Esophagus muscularis mucosa (tissue), 4 donors: Measurements from ENCODE around the gene TTLL5. TPM values are rescaled to one million over a fixed set of nuclear protein-coding genes. Genes with fewer than 3 reads are reported as not detected.
A peak's percentile ranks its signal among the peaks of the same experiment; 100 is the strongest.

Source experiments
- DNase-seq: peaks from one replicate; pipeline ENCODE4 v3.0.0-alpha.2; 2017; ENCODE audit errors: extremely low spot score
- H3K27ac ChIP-seq, 4 donors: fragments of 200-600 bp; sonication (generic); replicated peaks in 1 of 4; 1 replicate in 3 of 4; 2 replicates in 1 of 4; pipeline ENCODE4 v1.5.1; 2016 to 2019; ENCODE audit warnings: mild to moderate bottlenecking in 1 of 4
- H3K27me3 ChIP-seq, 4 donors: fragments of 200-600 bp; sonication (generic); one replicate each; pipeline versions ENCODE4 v1.5.1 to v1.6.0; 2016 to 2019
- H3K36me3 ChIP-seq, 4 donors: fragments of 200-600 bp; sonication (generic); one replicate each; pipeline ENCODE4 v1.5.1; 2016 to 2019
- H3K4me1 ChIP-seq, 4 donors: fragments of 200-600 bp; sonication (generic); one replicate each; pipeline ENCODE4 v1.5.1; 2016 to 2019
- H3K4me3 ChIP-seq, 4 donors: fragments of 200-600 bp; sonication (generic); 1 replicate in 2 of 4; 2 replicates in 2 of 4; pipeline ENCODE4 v1.5.1; 2016 to 2019; ENCODE audit warnings: mild to moderate bottlenecking in 4 of 4, moderate library complexity in 1 of 4
- H3K9me3 ChIP-seq, 4 donors: fragments of 200-600 bp; sonication (generic); 1 replicate in 3 of 4; 2 replicates in 1 of 4; pipeline ENCODE4 v1.5.1; 2016 to 2019
- CTCF ChIP-seq, 3 experiments: fragments of 200-600 bp in 2 of 3; fragments of 450-650 bp in 1 of 3; sonication (generic) in 2 of 3; IDR thresholded peaks; one replicate each; pipeline ENCODE4 v1.5.1; 2017 to 2019; ENCODE audit warnings: antibody characterized with exemption in 3 of 3, mild to moderate bottlenecking in 2 of 3, moderate library complexity in 1 of 3
- EP300 ChIP-seq: sonication (generic); formaldehyde crosslinking; IDR thresholded peaks from one replicate; pipeline ENCODE4 v1.6.1; 2017; ENCODE audit warnings: antibody characterized with exemption
- POLR2A ChIP-seq: fragments of 450-650 bp; IDR thresholded peaks from one replicate; pipeline ENCODE4 v1.6.1; 2017; ENCODE audit warnings: antibody characterized with exemption, moderate library complexity, mild to moderate bottlenecking, low read depth
- POLR2AphosphoS5 ChIP-seq, 2 donors: sonication (generic); formaldehyde crosslinking; IDR thresholded peaks; one replicate each; pipeline ENCODE4 v1.6.1; 2017; ENCODE audit warnings: antibody characterized with exemption in 2 of 2
- WGBS: methylation state at CpG from one replicate; pipeline ENCODE4 v1.1.5; 2018; 5-methylcytosine and 5-hydroxymethylcytosine counted together
- intact Hi-C: fragments of 100-400 bp; cut with DNase I; formaldehyde crosslinking; loops from one replicate; pipeline ENCODE4 v1.15.1; 2023
- total RNA-seq, 4 donors: library from RNA; depleted of rRNA; stranded (reverse); fragments of >200 nt; gene quantifications; one replicate each; pipeline versions ENCODE4 v1.1.0 to v1.2.1, GENCODE V29; 2016

TTLL5 gene
- total RNA-seq, 4 donors from 2014 or later = 16.9 to 26.6 (median 21.2) TPM

GRCh38 chr14:75804570-75805275 is 143.7 kb downstream of the TTLL5 start:
- no peaks in the 10 kb centered on the region for H3K27me3 ChIP-seq
- H3K4me3 ChIP-seq = no peak overlapping the region
- H3K36me3 ChIP-seq = peaks cover 0 to 3% (median 0%) of the 10 kb centered on the region in 4 donors
- peaks cover 16 to 28% (median 23%) of the 10 kb centered on the region in 4 donors for H3K4me1 ChIP-seq
- DNase-seq = no peak
- intact Hi-C loops = no loop called here
- H3K27ac ChIP-seq = peak overlapping the region in 2 of 4 donors; percentile 9 to 46
- TF ChIP-seq CTCF (IDR thresholded peaks at IDR 0.05) = no peak
- TF ChIP-seq POLR2AphosphoS5 (IDR thresholded peaks at IDR 0.05) = no peak
- TF ChIP-seq POLR2A = no peak
- no peak for TF ChIP-seq EP300
- H3K9me3 ChIP-seq = peaks cover 0 to 2% (median 0%) of the 10 kb centered on the region in 4 donors
- 62% methylated on average over 2 of the region's 2 CpGs for WGBS

GRCh38 chr14:75805646-75806045 is 144.6 kb downstream of the TTLL5 start:
- no peak overlapping the region for H3K27ac ChIP-seq
- TF ChIP-seq POLR2AphosphoS5 (IDR thresholded peaks at IDR 0.05) = no peak
- H3K36me3 ChIP-seq = peaks cover 0 to 3% (median under 1%) of the 10 kb centered on the region in 4 donors
- intact Hi-C loops = no loop called here
- H3K4me1 ChIP-seq = peaks cover 16 to 28% (median 23%) of the 10 kb centered on the region in 4 donors
- H3K4me3 ChIP-seq = no peak overlapping the region
- no peaks in the 10 kb centered on the region for H3K27me3 ChIP-seq
- DNase-seq = no peak
- no peaks in the 10 kb centered on the region for H3K9me3 ChIP-seq

- H3K4me1 ChIP-seq = peaks cover 16 to 28% (median 23%) of the 10 kb centered on the region in 4 donors
- no peak overlapping the region for H3K4me3 ChIP-seq
- H3K27ac ChIP-seq = no peak overlapping the region
- no peak for DNase-seq
- no peak for TF ChIP-seq POLR2A
- TF ChIP-seq POLR2AphosphoS5 (IDR thresholded peaks at IDR 0.05) = no peak
- TF ChIP-seq EP300 = no peak
- no peak for TF ChIP-seq CTCF (IDR thresholded peaks at IDR 0.05)
- intact Hi-C loops = no loop called here
- no peaks in the 10 kb centered on the region for H3K27me3 ChIP-seq
- peaks cover 0 to 5% (median 1%) of the 10 kb centered on the region in 4 donors for H3K36me3 ChIP-seq
- no peaks in the 10 kb centered on the region for H3K9me3 ChIP-seq
- 59% methylated on average over 2 of the region's 2 CpGs for WGBS
These were observed 145.3 kb downstream of the TTLL5 start for GRCh38 chr14:75806352-75806832.

- WGBS = 94% methylated on average over 6 of the region's 6 CpGs
- no peak overlapping the region for H3K27ac ChIP-seq
- DNase-seq = no peak
- H3K4me3 ChIP-seq = no peak overlapping the region
- TF ChIP-seq POLR2AphosphoS5 (IDR thresholded peaks at IDR 0.05) (no peak), POLR2A (no peak), EP300 (no peak), CTCF (IDR thresholded peaks at IDR 0.05) (no peak)
- intact Hi-C loops = no loop called here
- H3K4me1 ChIP-seq = peaks cover 16 to 36% (median 24%) of the 10 kb centered on the region in 4 donors
- no peaks in the 10 kb centered on the region for H3K9me3 ChIP-seq
- H3K27me3 ChIP-seq = no peaks in the 10 kb centered on the region
- peaks cover 0 to 9% (median 5%) of the 10 kb centered on the region in 4 donors for H3K36me3 ChIP-seq
These were observed 146.8 kb downstream of the TTLL5 start for GRCh38 chr14:75807667-75808360.

- 90% methylated on average over 7 of the region's 7 CpGs for WGBS
- no peak overlapping the region for H3K4me3 ChIP-seq
- H3K27ac ChIP-seq = no peak overlapping the region
- no peaks in the 10 kb centered on the region for H3K9me3 ChIP-seq
- peaks cover under 1 to 17% (median 7%) of the 10 kb centered on the region in 4 donors for H3K4me1 ChIP-seq
- TF ChIP-seq EP300 (no peak), CTCF (IDR thresholded peaks at IDR 0.05) (no peak), POLR2AphosphoS5 (IDR thresholded peaks at IDR 0.05) (no peak), POLR2A (no peak)
- H3K36me3 ChIP-seq = peaks cover 0 to 10% (median 5%) of the 10 kb centered on the region in 4 donors
- no peak for DNase-seq
- no peaks in the 10 kb centered on the region for H3K27me3 ChIP-seq
- intact Hi-C loops = no loop called here
These were observed 150.2 kb downstream of the TTLL5 start for GRCh38 chr14:75811136-75811829.
